ENCODE data around the gene ZNF711.
"Not testable (repeated sequence)": the region's sequence is repeated elsewhere in the genome, so short reads cannot be mapped to it uniquely, and the experiment has no call there.

ZNF711 gene

DNA sequence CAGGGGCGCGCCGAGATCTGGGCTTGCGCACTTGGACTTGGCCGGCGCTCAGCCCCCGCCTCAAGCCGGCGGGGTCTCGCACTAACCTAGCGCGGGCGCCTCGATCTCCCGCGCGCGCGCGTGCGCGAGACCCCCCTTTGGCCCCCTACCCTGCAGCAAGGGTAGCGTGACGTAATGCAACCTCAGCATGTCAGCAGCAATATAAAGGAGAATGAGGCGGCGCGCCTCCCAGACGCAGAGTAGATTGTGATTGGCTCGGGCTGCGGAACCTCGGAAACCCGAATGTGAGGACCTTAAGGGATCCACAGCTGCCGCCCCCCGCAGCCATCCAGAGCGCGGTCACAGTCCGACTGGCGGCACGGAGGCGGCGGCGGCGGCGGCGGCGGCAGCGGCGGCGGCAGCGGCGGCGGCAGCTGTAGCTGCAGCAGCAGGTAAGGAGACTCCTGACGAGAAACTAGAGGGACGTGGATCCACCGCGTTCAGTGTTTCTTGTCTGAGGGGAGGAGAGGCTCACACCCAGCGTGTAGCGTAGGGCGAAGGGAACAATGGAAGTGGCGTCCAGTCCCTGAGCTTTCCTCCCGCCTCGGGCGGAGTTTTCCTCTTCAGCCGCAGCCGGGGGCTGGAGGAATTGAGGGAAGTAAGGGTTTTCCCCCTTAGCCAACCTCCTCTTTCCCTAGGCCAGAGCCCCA lies at the start of gene ZNF711, which contains the start of gene SATL1:
ZNF711 (plus strand) TSS at position 231 of the 689 bp plus-strand sequence. CDS start 3,582 bp downstream, outside the sequence.
SATL1 (minus strand) TSS at position 19 of the 689 bp plus-strand sequence. CDS start 134,811 bp downstream, outside the sequence.
- no peak for DNase-seq (ENCODE audit: low spot score)

DNA sequence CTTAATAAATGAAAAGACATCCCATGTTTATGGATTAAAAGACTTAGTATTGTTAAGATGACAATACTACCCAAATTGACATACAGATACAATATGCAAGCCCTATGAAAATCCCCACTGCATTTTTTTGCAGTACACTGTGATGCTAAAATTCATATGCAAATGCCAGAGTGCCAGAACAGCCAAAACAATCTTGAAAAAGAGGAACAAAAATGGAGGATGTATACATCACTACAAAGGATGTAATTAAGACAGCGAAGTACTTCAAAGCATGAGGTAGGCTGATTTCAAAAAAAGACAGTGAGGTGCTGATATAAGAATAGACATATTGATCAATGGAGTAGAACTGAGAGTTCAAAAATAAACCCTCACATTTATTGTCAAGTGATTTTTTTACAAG lies 47.5 kb upstream of the ZNF711 start:
- no peak for DNase-seq (ENCODE audit: low spot score)

DNA sequence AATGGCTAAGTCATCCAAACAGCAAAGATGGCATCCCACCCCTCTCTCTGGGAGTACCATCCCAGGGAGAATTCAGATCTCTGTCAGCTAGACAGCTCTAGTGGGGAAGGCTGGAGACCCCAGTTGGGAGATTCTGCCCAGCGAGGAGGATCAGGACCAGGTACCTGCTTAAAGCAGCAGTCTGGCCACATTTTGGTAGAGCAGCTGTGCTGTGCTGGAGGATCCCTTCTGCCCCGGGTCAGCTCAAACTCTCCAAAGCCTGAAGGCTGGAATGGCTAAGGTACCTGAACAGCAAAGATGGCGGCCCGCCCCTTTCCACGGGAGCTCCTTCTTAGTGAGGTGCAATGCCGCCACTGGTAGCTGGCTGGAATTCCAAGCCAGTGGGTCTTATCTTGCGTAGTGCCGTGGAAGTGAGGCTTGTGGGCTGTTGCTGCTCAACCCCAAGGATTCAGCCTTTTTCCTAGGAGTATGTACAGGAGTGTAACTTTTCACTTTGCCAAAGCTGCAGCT lies 40.3 kb upstream of the ZNF711 start:
- no peak for DNase-seq (ENCODE audit: low spot score)

DNA sequence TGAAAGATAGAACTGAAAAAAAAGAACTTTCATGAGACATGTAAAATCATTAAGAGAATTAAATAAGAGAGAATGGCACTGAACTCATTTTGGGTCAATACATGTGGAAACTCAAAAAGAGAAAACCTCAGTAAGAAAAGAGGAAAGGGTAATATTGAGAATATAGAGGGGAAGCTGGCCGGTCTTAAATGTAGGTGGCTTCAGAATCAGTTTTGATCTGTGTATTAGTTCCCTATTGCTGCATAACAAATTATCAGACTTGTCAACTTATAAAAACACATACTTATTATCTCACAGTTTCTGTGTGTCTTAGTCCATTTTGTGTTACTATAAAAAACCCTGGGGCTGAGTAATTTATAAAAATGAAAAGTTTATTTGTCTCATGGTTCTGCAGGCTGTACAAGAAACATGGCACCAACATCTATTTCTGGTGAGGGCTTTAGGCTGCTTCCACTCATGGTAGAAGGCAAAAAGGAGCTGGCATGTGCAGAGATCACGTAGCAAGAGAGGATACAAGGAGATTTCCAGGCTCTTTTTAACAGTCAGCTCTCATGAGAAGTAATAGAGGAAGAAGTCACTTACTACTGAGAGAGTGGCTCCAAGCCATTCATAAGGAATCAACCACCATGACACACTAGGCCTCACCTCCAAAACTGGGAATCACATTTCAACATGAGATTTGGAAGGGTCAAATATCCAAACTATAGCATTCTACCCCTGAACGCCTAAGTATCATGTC lies 29.8 kb upstream of the ZNF711 start:
- no peak for DNase-seq (ENCODE audit: low spot score)

DNA sequence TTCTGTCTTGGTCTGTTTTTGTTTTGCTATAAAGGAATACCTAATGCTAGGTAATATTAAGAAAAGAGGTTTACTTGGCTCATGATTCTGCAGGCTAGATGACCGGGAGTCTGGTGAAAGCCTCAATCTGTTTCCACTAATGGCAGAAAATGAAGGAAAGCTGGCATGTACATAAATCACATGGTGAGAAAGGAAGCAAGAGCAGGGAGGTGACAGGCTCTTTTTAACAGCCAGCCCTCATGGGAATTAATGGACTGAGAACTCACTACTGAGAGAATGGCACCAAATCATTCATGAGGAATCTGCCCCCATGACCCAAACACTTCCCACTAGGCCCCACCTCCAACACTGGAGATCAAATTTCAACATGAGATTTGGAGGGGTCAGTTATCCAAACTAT lies 27.8 kb upstream of the ZNF711 start:
- no peak for DNase-seq (ENCODE audit: low spot score)

DNA sequence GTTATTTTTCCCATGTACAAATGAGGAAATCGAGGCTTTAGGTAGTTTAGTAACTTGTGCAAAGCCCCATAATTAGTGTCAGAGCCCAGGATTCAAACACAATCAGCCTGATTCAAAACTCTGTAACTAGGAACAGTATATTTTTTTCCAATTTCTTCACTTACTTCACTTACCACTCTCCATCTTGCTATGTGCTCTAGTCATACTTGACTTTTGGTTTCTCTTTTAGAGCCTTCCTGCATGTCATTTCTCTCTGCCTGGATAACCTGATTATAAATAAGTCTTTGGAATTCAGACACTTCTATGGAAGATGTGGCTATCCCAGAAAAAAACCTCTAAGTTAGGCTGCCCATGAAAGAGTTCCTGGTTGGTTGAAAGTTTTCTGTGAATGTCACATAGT lies 22.4 kb upstream of the ZNF711 start:
- no peak for DNase-seq (ENCODE audit: low spot score)

DNA sequence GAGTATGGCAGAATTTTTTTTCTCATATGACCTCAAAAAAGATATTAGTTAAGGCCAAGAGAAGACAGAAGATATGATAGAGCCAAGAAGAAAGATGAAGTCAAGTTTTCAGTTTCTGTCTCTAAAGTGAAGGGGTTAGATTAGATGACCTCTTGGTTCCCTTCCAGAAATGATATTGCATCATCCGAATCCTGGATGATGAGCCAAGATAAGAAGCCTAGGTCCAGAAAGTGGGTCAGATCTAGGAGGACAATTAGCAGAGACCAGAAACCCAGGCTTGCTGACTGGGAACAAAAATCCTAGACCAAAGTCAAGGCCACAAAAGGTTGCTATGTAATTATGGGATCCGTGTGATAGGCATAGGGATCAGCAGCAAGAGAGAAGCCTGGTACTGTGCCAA lies 20.4 kb upstream of the ZNF711 start:
- DNase-seq (ENCODE audit: low spot score) = no peak

DNA sequence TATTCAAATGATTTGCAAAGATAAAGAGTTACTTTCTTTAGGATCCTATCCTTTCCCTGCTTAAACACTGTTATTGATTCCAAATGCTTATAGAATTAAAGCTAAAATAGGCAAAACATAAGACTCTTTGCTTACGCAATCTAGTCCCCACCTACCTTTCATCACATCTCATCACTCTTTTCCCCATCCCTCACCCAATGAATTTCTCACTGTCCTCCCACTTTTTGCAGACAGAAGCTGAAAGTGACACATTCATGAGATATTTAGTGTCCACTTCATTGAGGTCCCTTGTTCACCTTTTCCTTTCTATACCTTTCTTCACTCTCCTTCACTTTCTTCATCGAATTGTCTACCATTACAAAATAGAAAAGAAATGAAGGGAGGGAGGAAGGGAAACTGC lies 636 bp upstream of the ZNF711 start:
- no peak for DNase-seq (ENCODE audit: low spot score)

DNA sequence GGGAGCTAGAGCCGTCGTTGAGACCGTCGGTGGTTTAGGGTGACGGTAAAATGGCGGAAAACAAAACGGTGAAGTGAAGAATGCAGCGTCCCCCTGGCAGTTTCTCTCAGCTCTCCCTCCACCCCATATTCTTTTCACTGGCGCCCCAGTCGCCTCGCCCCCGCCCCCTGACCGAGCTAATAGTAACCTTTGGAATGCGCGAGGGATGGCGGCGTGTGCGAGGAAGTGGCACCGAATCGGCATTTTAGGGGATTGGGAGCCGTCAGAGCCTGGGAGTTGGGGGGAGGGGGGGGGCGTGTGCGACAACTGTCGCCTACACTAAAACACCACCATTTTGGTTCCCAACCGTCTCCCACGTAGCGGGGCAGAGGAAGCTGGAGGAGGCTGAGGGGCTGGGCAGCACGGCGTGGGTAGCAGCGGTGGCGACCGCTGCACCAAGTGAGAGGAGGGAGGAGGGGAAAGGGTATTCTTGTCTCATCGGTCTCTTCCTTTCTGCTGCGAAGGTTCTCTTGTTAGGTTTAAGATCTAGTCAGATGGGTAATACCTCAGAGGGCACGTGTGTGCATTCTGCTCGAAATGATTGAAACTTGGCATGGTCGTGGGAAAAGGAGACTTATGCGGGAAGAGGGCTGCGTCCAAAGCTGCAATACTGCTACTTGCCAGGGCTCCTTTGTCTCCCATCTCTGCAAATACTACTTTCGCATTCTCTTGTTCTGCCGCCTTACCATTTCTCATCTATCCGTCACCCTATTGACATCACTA lies 840 bp downstream of the ZNF711 start:
- no peak for DNase-seq (ENCODE audit: low spot score)

DNA sequence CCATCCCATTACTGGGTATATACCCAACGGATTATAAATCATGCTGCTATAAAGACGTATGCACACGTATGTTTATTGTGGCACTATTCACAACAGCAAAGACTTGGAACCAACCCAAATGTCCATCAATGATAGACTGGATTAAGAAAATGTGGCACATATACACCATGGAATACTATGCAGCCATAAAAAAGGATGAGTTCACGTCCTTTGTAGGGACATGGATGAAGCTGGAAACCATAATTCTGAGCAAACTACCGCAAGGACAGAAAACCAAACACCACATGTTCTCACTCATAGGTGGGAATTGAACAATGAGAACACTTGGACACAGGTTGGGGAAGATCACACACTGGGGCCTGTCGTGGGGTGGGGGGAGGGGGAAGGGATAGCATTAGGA lies 41.5 kb downstream of the ZNF711 start:
- not testable (repeated sequence) for DNase-seq (ENCODE audit: low spot score)

DNA sequence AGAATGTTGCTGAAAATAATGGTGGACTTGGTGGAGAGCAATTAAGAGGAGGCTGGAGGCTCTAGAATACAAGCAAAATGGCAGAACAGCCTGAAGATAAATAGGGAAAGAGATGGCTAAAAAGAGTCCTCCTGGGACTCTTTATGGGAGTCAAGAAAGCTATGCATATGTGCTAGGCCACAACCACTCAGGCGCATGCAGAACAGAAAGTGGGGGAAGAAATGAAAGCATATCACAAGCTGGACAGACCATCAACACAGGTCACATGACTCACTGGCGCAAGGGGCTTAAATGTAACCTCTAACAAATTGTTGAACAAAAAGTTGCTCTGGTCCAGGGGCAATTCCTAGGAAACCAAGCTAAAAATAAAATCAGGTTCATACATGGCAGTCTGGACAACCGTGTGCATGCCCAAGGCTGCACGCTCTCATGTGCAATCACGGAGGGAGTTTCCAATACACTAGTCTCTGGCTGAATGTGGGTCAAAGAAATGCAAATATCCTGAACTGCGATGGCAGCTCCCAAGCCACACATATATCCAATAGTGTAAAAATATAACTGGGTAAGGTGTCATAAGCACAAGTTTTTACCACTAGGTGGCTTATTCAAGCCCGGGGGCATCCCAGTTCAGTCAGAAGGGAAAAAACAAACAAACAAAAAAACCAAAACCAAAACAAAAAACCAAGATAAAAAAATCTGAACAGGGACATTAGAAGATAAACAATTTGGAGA lies 45.4 kb downstream of the ZNF711 start:
- no peak for DNase-seq (ENCODE audit: low spot score)

DNA sequence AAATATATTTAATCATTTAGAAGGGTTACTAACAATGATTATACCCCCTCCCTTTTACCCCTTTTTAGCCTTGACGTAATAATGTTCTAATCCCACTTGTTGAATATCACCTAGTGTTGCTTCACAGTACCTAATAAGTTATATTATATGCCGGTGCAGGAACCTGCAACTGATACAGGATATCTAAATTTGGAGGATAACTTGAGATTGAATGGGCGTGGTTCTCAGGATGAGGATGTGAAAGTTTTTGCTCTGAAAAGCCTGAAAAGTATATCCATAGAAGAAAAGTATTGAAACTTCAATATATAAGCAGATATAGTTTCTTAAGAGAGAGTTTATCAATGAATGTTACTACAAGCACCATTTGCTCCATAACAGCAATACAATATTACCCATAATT lies 59.8 kb downstream of the ZNF711 start:
- DNase-seq (ENCODE audit: low spot score) = no peak

DNA sequence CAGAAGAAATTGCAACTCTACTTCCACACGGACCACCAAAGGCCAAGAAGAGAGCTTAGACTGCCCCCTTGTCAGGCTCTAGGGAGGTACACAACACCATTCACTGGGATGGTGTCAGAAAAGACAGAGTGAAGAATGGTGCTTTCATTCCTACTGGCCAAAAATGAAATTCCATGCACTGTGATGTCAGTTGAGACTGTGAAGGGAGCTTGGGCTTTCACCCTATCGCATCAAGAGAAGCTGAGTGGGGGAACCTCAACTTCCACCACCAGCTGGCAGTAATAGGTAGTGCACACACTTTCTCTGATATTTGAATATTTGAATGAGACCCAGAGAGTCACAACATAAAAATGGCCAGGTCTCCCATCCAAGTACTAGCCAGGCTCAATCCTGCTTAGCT lies 65.9 kb downstream of the ZNF711 start:
- no peak for DNase-seq (ENCODE audit: low spot score)

DNA sequence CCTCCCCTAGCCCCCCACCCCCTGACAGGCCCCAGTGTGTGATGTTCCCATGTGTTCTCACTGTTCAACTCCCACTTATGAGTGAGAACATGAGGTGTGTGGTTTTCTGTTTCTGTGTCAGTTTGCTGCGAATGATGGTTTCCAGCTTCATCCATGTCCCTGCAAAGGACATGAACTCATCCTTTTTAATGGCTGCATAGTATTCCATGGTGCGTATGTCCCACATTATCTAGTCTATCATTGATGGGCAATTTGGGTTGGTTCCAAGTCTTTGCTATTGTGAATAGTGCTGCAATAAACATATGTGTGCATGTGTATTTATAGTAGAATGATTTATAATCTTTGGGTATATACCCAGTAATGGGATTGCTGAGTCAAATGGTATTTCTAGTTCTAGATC lies 67.6 kb downstream of the ZNF711 start:
- DNase-seq (ENCODE audit: low spot score) = not testable (repeated sequence)
